Activated T-cell treated with anti-CD3 and anti-CD28 coated beads for 4 hours (primary cell): ENCODE measurements around the gene KXD1.
"Not testable (repeated sequence)": the region's sequence is repeated elsewhere in the genome, so short reads cannot be mapped to it uniquely, and the experiment has no call there.

ENCODE experiments used
- DNase-seq: peaks from one replicate; pipeline ENCODE4 v3.0.0-alpha.2; 2020

The KXD1 gene, protein sequence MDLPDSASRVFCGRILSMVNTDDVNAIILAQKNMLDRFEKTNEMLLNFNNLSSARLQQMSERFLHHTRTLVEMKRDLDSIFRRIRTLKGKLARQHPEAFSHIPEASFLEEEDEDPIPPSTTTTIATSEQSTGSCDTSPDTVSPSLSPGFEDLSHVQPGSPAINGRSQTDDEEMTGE

DNA sequence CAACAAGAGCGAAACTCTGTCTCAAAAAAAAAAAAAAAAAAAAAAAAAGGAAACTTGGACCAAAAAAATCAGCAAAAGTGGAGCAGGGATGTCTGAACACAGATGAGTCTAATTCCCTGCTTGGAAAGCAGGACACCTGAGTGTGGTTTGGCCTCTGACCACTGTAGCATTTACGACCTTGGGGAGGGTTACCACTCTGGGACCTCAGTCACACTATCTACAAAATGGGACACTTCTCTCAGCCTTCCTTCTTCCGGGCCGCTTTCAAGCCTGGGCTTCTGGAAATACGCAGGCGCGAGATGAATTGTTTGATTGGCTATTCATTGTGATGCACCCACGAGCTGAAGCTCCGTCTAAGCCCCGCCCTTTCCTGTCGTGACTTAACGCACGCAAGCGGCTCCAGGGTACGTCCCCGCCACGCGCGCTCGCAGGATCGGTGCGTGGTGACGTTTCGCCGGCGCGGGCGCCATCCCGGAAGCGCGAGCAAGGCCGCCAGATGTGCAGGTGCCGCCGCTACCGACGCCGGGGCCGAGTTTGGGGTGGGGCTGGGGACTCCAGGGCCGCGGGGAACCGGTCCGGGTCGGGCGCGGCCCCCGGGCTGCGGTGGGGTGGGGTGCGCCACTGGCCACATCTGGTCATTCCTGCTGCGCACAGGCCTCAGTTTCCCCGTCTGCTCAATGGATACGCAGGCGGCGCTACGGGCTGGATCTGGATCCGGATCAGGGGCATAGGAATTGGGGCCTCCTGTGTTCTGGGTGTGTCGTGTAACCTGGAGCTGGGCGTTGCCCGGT lies at the start of gene KXD1:
TSS of gene KXD1 (plus strand) at position 460 of the 791 bp plus-strand sequence. CDS start 4,187 bp downstream, outside the sequence.
- DNase-seq: peak; percentile 96

DNA sequence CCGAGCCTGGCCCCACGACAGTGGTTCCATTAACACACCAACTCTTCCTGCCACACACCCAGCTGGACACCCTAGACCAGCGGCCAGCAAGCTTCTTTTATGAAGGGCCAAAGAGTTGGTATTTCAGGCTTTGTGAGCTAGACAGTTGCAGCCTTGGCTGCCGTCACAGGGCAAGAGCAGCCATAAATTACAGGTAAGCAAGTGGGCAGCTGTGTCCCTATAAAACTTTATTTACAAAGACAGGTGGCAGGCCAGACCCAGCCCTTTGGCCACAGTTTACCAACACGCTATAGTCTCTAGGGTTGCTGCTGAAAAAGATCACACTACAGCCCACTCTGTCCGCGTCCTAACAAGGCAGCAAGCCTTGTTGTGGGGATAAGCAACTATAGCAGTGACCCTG lies 49.1 kb upstream of the KXD1 start:
- DNase-seq: no peak

DNA sequence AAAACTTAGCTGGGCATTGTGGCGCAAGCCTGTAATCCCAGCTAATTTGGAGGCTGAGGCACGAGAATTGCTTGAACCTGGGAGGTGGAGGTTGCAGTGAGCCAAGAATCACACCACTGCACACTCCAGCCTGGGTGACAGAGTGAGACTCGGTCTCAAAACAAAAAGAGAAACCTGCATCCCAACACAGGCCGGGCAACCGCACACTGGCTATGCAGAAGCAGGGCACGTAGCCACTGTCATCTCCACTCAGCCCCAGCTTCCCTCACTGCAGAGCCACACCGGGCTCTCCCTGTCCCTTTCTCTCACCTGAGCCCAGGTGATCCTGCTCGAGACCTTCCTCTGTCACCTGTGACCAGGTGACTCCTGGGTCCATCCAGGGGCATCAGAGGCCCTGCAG lies 47.5 kb upstream of the KXD1 start:
- no peak for DNase-seq

DNA sequence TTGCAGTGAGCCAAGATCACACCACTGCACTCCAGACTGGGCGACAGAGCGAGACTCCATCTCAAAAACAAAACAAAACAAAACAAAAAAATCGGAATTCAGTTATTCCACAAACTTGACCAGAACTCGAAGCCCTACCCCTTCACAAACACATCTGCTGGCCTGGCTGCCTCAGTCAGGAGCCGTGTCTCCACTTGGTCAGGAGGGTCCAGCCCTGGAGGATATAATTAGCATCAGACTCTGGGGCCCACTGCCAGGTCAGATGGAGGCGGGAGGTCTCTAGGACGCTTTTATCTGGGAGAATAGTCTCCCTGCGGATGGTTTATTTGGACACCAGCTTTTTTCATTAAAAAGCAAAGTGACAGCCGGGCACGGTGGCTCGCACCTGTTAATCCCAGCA lies 43.8 kb upstream of the KXD1 start:
- DNase-seq: no peak

DNA sequence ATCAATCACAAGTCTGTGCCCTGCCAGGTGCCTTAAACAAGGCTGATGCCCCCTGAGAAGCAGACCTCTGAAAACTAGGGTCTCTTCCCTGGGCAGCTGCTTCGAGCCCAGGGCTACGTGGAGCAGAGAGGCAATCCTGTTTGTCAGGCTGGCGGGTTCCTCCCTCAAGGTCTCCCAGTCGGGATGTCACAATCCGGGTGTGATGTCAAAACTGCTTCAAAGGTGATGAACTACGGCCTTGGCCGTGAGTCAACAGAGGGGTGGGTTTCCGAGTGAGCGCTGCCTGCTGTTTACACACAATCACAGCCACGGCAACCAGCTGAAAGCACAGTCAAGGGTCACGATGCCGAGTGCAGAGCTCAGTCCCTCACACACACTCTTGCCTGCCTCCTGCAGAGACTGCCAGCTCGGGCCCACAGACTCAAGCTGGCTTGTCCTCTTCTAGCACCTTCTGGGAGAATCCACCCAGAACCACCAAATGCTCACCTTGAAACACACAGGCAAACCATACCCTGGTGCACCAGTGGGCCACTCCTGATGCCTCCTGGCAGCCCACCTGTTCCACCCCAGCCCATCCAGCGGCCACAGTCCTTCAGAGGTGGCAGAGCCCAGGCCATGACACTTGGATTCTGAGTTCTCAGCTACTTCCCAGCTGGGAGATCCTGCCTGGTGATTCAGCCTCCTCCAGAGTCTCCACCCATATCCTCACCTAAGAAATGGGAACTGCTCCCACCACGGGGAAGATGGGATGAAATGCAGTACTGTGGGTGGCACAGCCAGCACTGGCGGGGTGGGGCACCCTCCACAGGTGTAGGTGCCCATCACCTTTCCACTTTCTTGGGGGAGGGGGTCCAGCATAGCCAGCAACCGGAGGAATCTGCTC lies 42.6 kb upstream of the KXD1 start:
- DNase-seq: no peak

DNA sequence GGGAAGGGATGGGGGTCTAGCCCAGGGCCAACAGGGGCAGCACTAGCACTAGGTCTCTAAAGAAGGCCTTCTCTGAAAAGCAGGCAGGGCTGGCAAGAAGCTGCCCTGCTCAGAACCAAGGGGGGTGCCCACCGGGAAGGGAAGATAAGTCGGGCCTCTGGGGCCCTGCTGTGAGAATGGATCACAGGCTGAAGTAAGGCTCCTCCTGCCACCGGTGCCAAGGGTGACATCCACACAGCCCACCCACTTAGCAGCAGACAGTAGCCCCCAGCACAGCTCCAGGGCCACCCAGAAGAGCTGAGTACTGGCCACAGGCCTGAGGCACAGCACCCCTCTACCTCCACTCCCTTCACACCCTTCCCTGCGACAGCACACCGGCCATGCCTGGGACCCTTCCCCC lies 41.7 kb upstream of the KXD1 start:
- no peak for DNase-seq

DNA sequence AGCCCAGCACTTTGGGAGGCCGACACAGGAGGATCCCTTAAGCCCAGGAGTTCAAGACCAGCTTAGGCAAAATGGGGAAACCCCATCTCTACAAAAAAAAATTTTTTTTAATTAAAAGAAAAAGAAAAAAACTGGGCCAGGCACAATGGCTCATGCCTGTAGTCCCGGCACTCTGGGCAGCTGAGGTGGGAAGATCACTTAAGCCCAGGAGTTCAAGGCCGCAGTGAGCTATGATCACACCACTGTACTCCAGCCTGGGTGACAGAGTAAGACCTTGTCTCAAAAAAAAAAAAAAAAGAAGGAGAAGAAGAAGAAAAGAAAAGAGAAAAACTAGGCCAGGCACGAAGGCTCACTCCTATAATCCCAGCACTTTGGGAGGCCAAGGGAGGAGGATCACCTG lies 40.1 kb upstream of the KXD1 start:
- DNase-seq: no peak

DNA sequence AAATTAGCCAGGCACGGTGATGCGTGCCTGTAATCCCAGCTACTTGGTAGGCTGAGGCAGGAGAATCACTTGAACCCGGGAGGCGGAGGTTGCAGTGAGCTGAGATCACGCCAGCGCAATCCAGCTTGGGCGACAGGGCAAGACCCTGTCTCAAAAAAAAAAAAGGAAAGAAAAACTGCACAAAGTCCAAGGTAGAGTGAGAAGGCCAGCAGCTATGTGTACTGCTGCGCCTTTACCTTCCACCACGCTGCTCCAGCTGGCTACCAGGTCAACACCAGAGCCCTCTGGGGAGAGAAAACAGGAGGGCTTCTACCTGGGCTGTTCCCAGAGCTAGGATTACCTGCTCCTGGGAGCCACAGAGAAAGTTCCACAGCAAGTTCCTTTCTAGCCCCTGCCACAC lies 39.0 kb upstream of the KXD1 start:
- DNase-seq: no peak

DNA sequence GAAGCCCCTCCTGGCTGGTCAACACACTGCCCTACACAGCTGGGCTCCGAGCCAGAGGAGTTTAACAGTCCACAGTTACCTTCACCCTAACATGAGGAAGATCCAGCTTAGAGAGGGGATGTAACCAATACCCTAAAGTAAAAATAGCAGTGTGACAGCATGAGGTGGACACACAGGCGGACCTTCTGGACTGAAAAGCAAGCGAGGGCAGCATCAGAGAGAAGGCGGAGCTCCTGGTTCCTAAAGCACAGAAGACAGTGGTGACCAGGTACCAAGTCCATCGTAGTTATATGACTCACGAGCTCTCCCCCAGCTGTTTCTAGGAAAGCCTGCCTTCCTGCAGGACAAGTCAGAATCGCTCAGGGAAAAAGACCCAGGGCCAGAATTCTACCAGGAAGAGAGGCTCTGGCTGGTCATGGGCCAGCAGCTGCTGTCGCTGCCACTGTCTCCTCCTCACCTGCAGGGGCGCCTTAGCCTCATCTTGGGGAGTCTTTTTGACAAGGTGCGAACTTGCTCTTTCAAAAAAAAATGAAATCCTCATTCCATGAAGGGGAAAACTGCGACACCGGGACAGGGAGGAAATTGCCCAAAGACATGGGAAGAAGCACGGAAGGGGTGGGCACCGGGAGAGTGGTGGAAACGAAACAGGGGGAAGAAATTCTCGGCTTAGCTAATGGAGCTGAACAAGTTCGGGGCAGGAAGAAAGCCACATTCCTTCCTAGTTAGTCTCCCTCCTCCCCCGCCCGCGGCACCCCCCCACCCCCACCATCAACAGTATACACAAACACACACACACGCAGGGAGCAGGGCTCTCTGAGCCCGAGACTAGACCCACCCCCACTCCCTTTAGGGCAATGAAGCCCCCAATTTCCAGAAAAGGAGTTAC lies 37.5 kb upstream of the KXD1 start:
- DNase-seq: no peak

DNA sequence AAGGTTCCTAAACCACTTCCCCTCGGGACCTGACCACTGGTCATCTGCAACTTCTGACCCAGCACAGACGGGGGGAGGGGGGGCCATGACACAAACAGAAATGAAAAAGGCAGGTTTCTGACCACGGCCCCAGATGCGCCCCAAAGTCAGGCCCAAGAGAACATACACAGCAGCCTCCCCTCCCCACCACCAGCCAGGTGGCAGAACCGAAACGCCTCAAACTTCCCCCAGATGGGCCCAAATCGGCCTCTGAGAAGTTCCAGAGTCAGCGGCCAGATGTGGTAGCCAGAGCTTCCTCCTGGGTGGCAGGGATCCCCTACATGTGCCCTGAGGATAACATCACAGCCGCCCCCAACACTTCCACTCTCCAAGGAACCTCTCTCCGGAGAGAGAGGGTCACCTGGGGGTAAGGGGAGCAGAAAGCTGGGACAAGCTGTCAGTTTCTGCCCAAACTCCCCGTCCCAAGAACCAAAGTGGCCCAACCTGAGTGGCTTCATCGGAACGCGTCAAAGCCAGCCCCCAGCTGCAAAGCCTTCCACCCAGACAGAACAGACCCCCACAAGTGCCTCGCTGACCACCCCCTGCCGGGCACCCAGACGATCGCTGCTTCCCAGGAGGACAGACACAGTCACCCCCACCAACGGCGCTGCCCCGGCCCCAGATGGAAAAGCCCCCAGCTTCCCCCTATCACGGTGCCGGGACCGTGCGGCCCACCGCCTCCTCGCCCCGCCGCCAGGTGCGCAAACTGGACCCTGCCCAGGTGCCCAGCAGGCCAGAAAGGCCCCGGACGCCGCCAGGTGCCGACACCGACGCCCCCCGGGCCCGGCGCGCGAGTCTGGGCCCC lies 36.6 kb upstream of the KXD1 start:
- DNase-seq: no peak

DNA sequence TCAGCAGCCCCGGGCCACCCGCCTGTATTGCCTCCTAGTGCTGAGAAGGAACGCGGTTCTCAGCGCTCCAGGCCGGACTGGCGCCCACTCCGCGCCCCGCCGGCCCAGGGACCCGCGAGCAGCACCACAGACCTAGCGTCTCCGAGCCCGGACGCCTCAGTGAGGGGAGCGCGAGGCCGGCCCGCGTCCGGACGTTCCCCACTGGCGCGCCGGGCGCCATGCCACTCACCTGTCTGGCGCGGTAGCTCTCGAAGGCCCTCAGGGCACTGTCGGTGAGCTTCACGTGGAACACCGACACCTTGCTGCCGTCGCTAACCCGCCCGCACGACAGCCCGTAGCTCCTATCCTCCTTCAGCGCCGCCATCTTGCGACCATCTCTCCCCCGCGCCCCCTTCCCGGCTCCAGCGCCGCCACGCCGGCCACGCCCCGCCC lies 36.0 kb upstream of the KXD1 start, which contains the start of gene ELL:
TSS of gene ELL (minus strand) at position 379 of the 432 bp plus-strand sequence. CDS start at position 364, 15 bp downstream.
- DNase-seq: no peak

DNA sequence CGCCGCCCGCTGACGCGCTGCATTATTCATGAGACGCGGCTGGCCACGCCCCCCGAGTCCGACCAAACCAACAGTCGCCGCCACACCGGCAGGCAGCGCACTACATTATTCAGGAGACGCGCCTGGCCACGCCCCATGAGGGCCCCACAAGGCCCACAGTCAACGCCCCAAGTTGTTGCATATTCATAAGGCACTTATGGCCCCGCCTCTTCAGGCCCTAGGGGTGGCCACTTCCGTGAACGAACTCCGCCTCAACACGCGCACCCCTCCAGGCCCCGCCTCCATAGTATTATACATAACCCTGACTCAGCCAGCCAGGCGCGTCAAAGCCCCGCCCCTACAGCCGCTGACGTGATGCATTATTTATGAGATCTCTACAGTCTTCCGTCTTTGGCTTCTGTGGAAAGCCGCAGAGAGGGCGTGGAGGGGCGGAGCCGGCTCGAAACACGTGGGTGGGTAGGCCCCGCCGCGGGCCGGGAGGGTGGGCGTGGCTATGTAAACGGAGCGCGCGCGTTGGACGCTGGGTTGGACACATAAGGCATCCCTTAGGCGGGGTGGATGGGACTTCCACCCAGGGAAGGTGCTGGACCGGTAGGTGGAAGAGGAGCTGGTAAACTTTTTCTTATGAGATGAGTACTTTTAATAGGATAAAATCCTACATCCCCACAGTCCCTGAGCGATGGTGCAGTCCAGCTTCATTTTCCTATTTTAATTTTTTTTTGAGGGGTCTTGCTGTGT lies 35.4 kb upstream of the KXD1 start:
- DNase-seq: peak; percentile 100

DNA sequence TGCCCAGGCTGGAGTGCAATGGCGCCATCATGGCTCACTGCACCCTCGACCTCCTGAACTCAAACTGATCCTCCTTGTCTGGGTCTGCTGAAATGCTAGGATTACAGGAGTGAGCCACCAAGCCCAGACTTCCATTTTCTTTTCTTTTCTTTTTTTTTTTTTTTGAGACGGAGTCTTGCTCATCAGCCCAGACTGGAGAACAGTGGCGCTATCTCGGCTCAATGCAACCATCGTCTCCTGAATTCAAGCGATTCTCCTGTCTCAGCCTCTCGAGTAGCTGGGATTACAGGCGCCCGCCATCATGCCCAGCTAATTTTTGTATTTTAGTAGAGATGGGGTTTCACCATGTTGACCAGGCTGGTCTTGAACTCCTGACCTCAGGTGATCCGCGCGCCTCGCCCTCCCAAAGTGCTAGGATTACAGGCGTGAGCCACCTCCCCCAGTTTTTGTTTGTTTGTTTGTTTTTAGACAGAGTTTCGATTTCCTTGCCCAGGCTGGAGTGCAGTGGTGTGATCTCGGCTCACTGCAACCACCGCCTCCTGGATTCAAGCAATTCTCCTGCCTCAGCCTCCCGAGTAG lies 34.7 kb upstream of the KXD1 start:
- DNase-seq: not testable (repeated sequence)

DNA sequence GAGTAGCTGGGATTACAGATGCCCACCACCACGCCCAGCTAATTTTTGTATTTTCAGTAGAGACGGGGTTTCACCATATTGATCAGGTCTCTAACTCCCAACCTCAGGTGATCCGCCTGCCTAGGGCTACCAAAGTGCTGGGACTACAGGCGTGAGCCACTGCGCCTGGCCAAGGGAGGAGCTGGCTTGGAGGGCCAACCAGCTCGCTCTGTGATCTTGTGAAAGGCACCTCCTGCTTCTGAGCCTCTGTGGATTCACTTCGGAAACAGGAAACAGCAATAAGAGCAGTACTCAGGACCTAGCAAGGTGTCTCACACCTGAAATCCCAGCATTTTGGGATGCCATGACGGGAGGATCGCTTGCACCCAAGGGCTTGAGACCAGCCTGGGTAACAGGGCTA lies 33.8 kb upstream of the KXD1 start:
- DNase-seq: no peak

DNA sequence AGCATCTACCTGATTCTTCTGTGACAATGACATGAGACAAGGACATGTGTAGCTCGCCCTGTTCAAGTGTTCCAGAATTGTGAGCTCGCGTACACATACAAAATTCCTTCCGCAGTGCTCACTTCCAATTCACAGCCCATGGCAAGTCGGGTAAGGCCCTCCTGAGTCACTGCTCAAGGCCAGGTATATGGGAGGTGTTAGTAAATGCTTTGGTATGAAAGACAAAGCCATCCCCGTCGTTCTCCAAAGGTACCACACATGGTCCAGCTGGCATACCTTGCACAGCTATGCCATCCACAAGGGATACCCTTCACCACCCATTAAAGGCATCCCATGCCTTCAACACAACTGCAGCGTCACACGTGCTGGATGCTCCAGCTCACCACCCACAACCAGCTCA lies 31.4 kb upstream of the KXD1 start:
- DNase-seq: no peak

DNA sequence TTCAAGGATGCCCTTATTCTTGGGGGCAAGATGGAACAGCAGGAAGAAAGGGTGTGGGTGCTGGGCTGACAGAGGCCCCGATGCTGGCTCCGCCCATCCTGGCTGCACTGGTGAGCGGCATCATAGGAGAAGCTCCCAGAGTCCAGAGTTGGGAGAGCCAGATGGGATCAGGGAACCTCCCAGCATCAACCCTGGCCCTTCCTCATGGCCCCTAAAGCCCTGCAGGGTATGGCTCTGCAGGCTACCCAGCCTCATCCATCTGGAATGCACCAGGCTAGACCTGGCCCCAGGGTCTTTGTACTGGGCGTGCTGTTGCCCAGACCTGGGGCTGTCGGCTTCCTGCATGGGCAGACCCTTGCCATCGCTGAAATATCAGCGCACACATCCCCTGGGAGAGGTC lies 27.9 kb upstream of the KXD1 start:
- DNase-seq: no peak

DNA sequence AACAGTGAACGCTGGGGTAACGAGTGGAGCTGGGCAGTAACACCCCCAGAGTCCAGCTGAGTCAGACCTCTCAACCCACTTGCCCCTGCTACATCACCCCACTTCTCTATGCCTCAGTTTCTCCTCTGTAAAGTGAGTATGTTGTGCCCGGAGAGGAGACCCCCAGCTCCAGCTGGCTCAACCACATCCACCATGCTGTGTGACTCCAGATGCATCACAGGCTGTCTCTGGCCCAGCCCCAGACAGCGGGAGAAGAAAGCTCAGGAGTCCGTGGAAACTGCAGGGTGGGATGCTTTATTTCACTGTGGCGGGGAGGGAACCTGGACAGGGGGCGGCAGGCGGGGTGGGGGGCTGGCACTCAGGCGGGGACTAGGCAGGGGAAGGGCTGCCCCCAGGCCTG lies 26.2 kb upstream of the KXD1 start:
- no peak for DNase-seq

DNA sequence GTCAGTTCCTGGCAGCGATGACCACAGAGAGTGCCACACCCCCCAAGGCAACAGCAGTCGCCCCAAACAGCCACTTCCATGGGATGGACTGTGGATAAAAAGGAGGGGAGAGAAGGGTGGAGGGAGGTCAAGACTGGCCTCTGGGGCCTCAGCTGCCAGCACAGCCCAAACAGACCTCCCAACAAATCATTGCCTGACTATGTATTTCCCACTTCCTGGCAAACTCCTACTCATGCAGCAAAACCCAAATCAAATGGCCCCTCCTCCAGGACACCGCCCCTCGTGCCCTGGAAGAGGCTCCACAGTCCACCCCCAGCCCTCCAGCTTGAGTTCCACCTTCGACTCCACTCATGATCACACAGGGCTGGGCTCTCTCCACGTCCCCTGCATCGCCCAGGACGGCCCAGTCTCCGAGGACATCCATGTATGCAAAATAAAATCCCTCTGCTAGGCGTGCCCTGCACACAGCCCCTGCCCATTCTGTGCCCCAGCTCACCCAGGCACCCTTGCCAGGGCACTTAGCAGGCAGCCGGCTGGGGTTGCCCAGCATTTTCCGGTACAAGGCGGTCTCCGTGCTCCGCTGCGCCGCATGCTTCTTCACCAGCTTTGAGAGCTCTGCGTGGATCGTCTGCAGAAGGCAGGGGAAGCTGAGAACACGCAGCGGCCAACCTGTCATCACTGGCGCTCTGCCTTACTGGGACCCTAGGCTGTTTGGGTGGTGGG lies 25.3 kb upstream of the KXD1 start:
- no peak for DNase-seq

DNA sequence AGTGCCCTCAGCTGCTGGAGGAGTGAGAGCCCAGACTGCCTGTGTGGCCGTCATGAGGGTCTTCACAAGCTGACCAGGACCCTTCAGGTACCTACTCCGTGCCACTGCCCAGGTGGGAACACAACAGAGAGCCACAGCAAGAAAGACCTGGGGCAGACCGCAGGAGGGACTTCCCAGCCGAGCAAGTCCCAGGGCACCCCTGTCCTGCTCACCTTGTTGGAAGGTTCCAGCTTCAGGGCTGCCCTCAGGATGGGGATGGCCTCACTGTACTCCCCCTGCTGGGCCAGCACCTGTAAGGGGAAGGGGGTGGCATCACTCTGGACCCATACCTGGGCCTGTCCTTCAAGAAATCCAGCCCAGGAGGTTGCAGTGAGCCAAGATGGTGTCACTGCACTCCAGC lies 24.6 kb upstream of the KXD1 start:
- DNase-seq: no peak

DNA sequence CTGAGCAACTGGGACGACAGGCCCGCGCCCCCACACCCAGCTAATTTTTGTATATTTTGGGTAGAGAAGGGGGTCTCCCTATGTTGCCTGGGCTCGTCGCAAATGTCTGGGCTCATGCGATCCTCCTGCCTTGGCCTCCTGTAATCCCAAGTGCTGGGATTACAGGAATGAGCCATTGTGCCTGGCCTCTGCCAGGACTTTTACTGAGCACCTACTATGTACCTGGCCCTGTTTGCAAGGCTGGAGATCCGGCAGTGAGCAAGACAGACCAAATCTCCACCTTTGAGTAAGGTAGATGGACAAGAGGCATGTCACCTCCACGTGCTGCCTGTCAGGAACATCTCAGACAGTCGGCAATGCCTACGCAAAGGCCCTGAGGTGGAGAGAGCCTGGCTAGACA lies 21.2 kb upstream of the KXD1 start:
- no peak for DNase-seq
